ENCODE data around the gene EPHA8.

DNA sequence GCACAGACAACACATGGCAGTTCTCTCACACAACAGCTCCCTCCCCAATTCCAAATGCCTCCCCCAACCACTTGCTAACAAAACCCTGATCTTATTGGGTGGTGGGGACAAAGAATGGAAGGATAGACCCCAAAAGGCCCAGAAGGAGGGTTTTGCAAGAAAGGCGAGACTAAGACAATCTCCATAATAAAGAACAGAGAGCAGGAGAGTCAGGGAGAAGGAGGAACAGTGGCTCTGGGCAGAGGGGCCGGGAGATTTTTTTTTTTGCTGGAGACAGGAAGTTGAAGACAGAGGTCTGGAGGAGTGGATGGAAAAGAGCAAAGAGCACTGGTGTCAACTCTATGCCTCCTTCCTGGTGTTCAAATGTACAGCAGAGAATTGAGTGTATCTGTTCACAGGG is 66.6 kb downstream of the EPHA8 start:
- TF ChIP-seq CTCF (IDR thresholded peaks at IDR 0.05) = no peak
- no peak for TF ChIP-seq POLR2A (IDR thresholded peaks at IDR 0.05; ENCODE audit: low read depth)
- no peak for TF ChIP-seq EP300 (IDR thresholded peaks at IDR 0.05)
- no peak for TF ChIP-seq POLR2AphosphoS5 (IDR thresholded peaks at IDR 0.05)
